Activated T-helper 1 cell treated with Interleukin-2 at 50 U/mL for 16 hours (primary cell): ENCODE data around the gene TMEM125.

Experiments
- DNase-seq: peaks from one replicate; pipeline ENCODE4 v3.0.0-alpha.2; 2020; ENCODE audit warnings: low read depth

The TMEM125 gene

GRCh38 chr1:43274125-43274803, 4.5 kb downstream of the TMEM125 start:
- DNase-seq: no peak

- no peak for DNase-seq
Observed at GRCh38 chr1:43274804-43275180, 5.0 kb downstream of the TMEM125 start.

GRCh38 chr1:43275826-43276620, 6.2 kb downstream of the TMEM125 start:
- no peak for DNase-seq

GRCh38 chr1:43276673-43277072, 6.9 kb downstream of the TMEM125 start:
- no peak for DNase-seq

- no peak for DNase-seq
Observed at GRCh38 chr1:43277116-43277876, 7.5 kb downstream of the TMEM125 start.

- DNase-seq: no peak
Observed at GRCh38 chr1:43279161-43279560, 9.4 kb downstream of the TMEM125 start.

- DNase-seq: no peak
Observed at GRCh38 chr1:43279666-43280065, 9.9 kb downstream of the TMEM125 start.

- no peak for DNase-seq
Observed at GRCh38 chr1:43280692-43281091, 10.9 kb downstream of the TMEM125 start.

GRCh38 chr1:43282220-43283195, 12.7 kb downstream of the TMEM125 start:
- DNase-seq: no peak

GRCh38 chr1:43284065-43284464, 14.3 kb downstream of the TMEM125 start:
- DNase-seq: no peak

- no peak for DNase-seq
Observed at GRCh38 chr1:43284546-43285110, 14.8 kb downstream of the TMEM125 start.

- DNase-seq: no peak
Observed at GRCh38 chr1:43285269-43285990, 15.6 kb downstream of the TMEM125 start, which contains the start of gene C1orf210. C1orf210 (minus strand) TSS chr1:43285581; CDS start chr1:43283270, 2,311 bp downstream.

- DNase-seq: no peak
Observed at GRCh38 chr1:43286115-43286514, 16.3 kb downstream of the TMEM125 start.

GRCh38 chr1:43286533-43286932, 16.8 kb downstream of the TMEM125 start:
- DNase-seq: no peak

- no peak for DNase-seq
Observed at GRCh38 chr1:43288058-43288784, 18.4 kb downstream of the TMEM125 start.

GRCh38 chr1:43288785-43289706, 19.3 kb downstream of the TMEM125 start:
- DNase-seq: no peak

GRCh38 chr1:43292216-43292615, 22.4 kb downstream of the TMEM125 start:
- DNase-seq: no peak

- DNase-seq: no peak
Observed at GRCh38 chr1:43292679-43293078, 22.9 kb downstream of the TMEM125 start.

- DNase-seq: no peak
Observed at GRCh38 chr1:43293176-43293575, 23.4 kb downstream of the TMEM125 start.
